GM23248 (cell line): ENCODE data around the gene POLR1E. TPM values are rescaled to one million over a fixed set of nuclear protein-coding genes. Genes with fewer than 3 reads are reported as not detected.

Experiments
- DNase-seq: peaks from one replicate; pipeline ENCODE4 v3.0.0-alpha.2; 2015
- H2AFZ ChIP-seq: fragments of 200-600 bp; sonication (generic); 2 replicates; pipeline ENCODE4 v1.6.1; 2016; ENCODE audit warnings: antibody characterized with exemption
- H3F3A ChIP-seq: fragments of 200-600 bp; sonication (generic); 2 replicates; pipeline ENCODE4 v1.6.1; 2016; ENCODE audit warnings: mild to moderate bottlenecking, antibody characterized with exemption, mixed run types; ENCODE audit not compliant: insufficient read depth
- H3K27ac ChIP-seq: fragments of 200-600 bp; sonication (generic); 2 replicates; pipeline ENCODE4 v1.5.1; 2016; ENCODE audit warnings: mild to moderate bottlenecking
- H3K27me3 ChIP-seq: fragments of 200-600 bp; sonication (generic); replicated peaks from 2 replicates; pipeline ENCODE4 v1.6.1; 2016; ENCODE audit warnings: mild to moderate bottlenecking; ENCODE audit not compliant: insufficient read depth
- H3K36me3 ChIP-seq: fragments of 200-600 bp; sonication (generic); 2 replicates; pipeline ENCODE4 v1.6.1; 2016; ENCODE audit warnings: low read depth, mild to moderate bottlenecking
- H3K4me1 ChIP-seq: fragments of 200-600 bp; sonication (generic); 2 replicates; pipeline ENCODE4 v1.6.1; 2016; ENCODE audit warnings: mild to moderate bottlenecking; ENCODE audit not compliant: insufficient read depth
- H3K4me2 ChIP-seq: fragments of 200-600 bp; sonication (generic); one replicate; pipeline ENCODE4 v1.6.1; 2016; ENCODE audit warnings: mild to moderate bottlenecking; ENCODE audit not compliant: unreplicated experiment
- H3K4me3 ChIP-seq: fragments of 200-600 bp; sonication (generic); 2 replicates; pipeline ENCODE4 v1.5.1; 2016; ENCODE audit warnings: mild to moderate bottlenecking
- H3K79me2 ChIP-seq: fragments of 200-600 bp; sonication (generic); 2 replicates; pipeline ENCODE4 v1.6.1; 2016; ENCODE audit warnings: mild to moderate bottlenecking; ENCODE audit not compliant: insufficient read depth
- H3K9ac ChIP-seq: fragments of 200-600 bp; sonication (generic); 2 replicates; pipeline ENCODE4 v1.6.1; 2016; ENCODE audit warnings: mild to moderate bottlenecking
- H3K9me2 ChIP-seq: fragments of 200-600 bp; sonication (generic); 2 replicates; pipeline ENCODE4 v1.6.1; 2016; ENCODE audit warnings: mixed run types, mild to moderate bottlenecking, moderate library complexity; ENCODE audit not compliant: insufficient read depth
- H3K9me3 ChIP-seq: fragments of 200-600 bp; sonication (generic); one replicate; pipeline ENCODE4 v1.6.1; 2017; ENCODE audit warnings: low read depth
- H4K20me1 ChIP-seq: fragments of 200-600 bp; sonication (generic); 2 replicates; pipeline ENCODE4 v1.6.0; 2016; ENCODE audit not compliant: insufficient read depth
- EZH2 ChIP-seq: fragments of 200-600 bp; sonication (generic); IDR thresholded peaks from 2 replicates; pipeline ENCODE4 v1.6.1; 2018; ENCODE audit warnings: antibody characterized with exemption, mild to moderate bottlenecking; ENCODE audit not compliant: insufficient read depth, poor library complexity, severe bottlenecking
- EZH2phosphoT487 ChIP-seq: fragments of 200-600 bp; sonication (generic); IDR thresholded peaks from 2 replicates; pipeline ENCODE4 v1.6.1; 2018; ENCODE audit warnings: antibody characterized with exemption, moderate library complexity, mild to moderate bottlenecking, low read depth; ENCODE audit not compliant: insufficient read depth
- WGBS, 2 experiments: methylation state at CpG; one replicate each; pipeline ENCODE4 v1.1.6; 2015 to 2017; ENCODE audit warnings: low lambda C conversion rate in 2 of 2, low coverage in 1 of 2; ENCODE audit errors: missing lambda C conversion rate in 2 of 2; 5-methylcytosine and 5-hydroxymethylcytosine counted together
- in situ Hi-C: fragments of 300-500 bp; cut with MboI; formaldehyde crosslinking; loops from 2 replicates; pipeline ENCODE4 v1.15.0; 2020
- polyA plus RNA-seq: library from polyadenylated mRNA; unstranded; fragments of >200 nt; fragmentation: Nextera tagmentation; extraction: Ambion mirVana; gene quantifications from 2 replicates; pipeline ENCODE4 v1.2.1, GENCODE V29; 2016
- total RNA-seq: library from RNA; depleted of rRNA; stranded (reverse); fragments of >200 nt; shearing (Covaris generic); gene quantifications from 2 replicates; pipeline ENCODE4 v1.2.3, GENCODE V29; 2014; rRNA removed

POLR1E gene
- total and polyA plus RNA-seq, 2 experiments from 2014 or later: 16.9 to 27.5 TPM

GRCh38 chr9:37551468-37551867, 65.7 kb downstream of the POLR1E start:
- Histone ChIP-seq H3K9ac (no peak overlapping the region), H3K4me3 (no peak overlapping the region), H3K79me2 (no peaks in the 10 kb centered on the region), H3F3A (no peaks in the 10 kb centered on the region), H2AFZ (no peak overlapping the region), H3K4me1 (peaks cover 7% of the 10 kb centered on the region; the same call in 1 of the 2 replicates), H3K27me3 (no peaks in the 10 kb centered on the region), H3K9me3 (no peaks in the 10 kb centered on the region), H3K27ac (no peak overlapping the region), H4K20me1 (no peaks in the 10 kb centered on the region), H3K9me2 (no peaks in the 10 kb centered on the region), H3K4me2 (no peak overlapping the region), H3K36me3 (no peaks in the 10 kb centered on the region)
- TF ChIP-seq EZH2: no peak
- TF ChIP-seq EZH2phosphoT487: no peak
- in situ Hi-C loops: no loop called here
- DNase-seq: no peak
- WGBS, 2 experiments: 92 to 96% methylated on average over 3 of the region's 3 CpGs

- no peak for DNase-seq
- no peak overlapping the region for H3K9ac ChIP-seq
- TF ChIP-seq EZH2: no peak
- no peak for TF ChIP-seq EZH2phosphoT487
These were observed 66.1 kb downstream of the POLR1E start for GRCh38 chr9:37551888-37552287.

More at GRCh38 chr9:37551888-37552287, 66.1 kb downstream of the POLR1E start:
- Histone ChIP-seq H3K36me3 (no peaks in the 10 kb centered on the region), H3K4me3 (no peak overlapping the region), H2AFZ (no peak overlapping the region), H3K9me3 (no peaks in the 10 kb centered on the region), H3K4me2 (no peak overlapping the region), H3K79me2 (no peaks in the 10 kb centered on the region), H3K4me1 (peaks cover 7% of the 10 kb centered on the region; the same call in 1 of the 2 replicates), H3K27me3 (no peaks in the 10 kb centered on the region), H3K27ac (no peak overlapping the region), H3K9me2 (no peaks in the 10 kb centered on the region), H3F3A (no peaks in the 10 kb centered on the region), H4K20me1 (no peaks in the 10 kb centered on the region)
- 71% methylated on average over 2 of the region's 2 CpGs for WGBS, 2 experiments
- in situ Hi-C loops: no loop called here

Other genes with a start within 250 kb of the POLR1E start
- 146 and 160 TPM in 2 replicates for gene GRHPR, start 63.3 kb upstream of the POLR1E start, total RNA-seq
- 124 and 125 TPM in 2 replicates for gene GRHPR, start 63.3 kb upstream of the POLR1E start, polyA plus RNA-seq
- 8.3 and 8.7 TPM in 2 replicates for gene ZBTB5, start 20.5 kb upstream of the POLR1E start, total RNA-seq
- gene ZBTB5, start 20.5 kb upstream of the POLR1E start, polyA plus RNA-seq: 1.8 and 1.9 TPM in 2 replicates
- gene FBXO10, start 90.4 kb downstream of the POLR1E start, total RNA-seq: 2.9 and 9.9 TPM in 2 replicates
- 4.4 and 4.5 TPM in 2 replicates for gene FBXO10, start 90.4 kb downstream of the POLR1E start, polyA plus RNA-seq
- 122 and 130 TPM in 2 replicates for gene TOMM5, start 106.6 kb downstream of the POLR1E start, total RNA-seq
- 282 and 288 TPM in 2 replicates for gene TOMM5, start 106.6 kb downstream of the POLR1E start, polyA plus RNA-seq
- not detected in 2 replicates for gene FRMPD1, start 165.0 kb downstream of the POLR1E start, total RNA-seq
- not detected in 2 replicates for gene FRMPD1, start 165.0 kb downstream of the POLR1E start, polyA plus RNA-seq